GM12878 (cell line): ENCODE data around the gene TIMM22. TPM values are rescaled to one million over a fixed set of nuclear protein-coding genes. Genes with fewer than 3 reads are reported as not detected.

ENCODE experiments used
- ATAC-seq: fragments of 200-7000 bp; cut with Tn5 transposase; 3 replicates; pipeline ENCODE4 v1.9.1; 2020; ENCODE audit warnings: mild to moderate bottlenecking, moderate library complexity
- BruUV-seq: library from RNA; stranded (reverse); fragments of 400-500 nt; replicated peaks from 2 replicates; lab custom pipeline; 2021; lab: Mats Ljungman, UMichigan
- CTCF ChIA-PET: fragments of 300-600 bp; sonication (Branson Sonifier 250); formaldehyde crosslinking; extraction: SDS; loops from one replicate; lab custom pipeline; 2021; ENCODE audit warnings: inconsistent platforms; lab: Yijun Ruan, JAX
- POLR2A ChIA-PET: fragments of 350-600 bp; formaldehyde crosslinking; extraction: SDS; loops from one replicate; lab custom pipeline; 2021; ENCODE audit warnings: inconsistent platforms; lab: Charles Lee
- RAD21 ChIA-PET: fragments of 300-600 bp; sonication (Branson Sonifier 250); formaldehyde crosslinking; loops from one replicate; lab custom pipeline; 2023; ENCODE audit warnings: antibody characterized with exemption; ENCODE audit not compliant: unreplicated experiment; lab: Charles Lee
- SMC1A ChIA-PET: fragments of 300-600 bp; sonication (Branson Sonifier 250); formaldehyde crosslinking; loops from one replicate; lab custom pipeline; 2023; ENCODE audit not compliant: unreplicated experiment, uncharacterized antibody; lab: Charles Lee
- DNase-seq: peaks from one replicate; pipeline ENCODE4 v3.0.0-alpha.2; 2011; ENCODE audit warnings: low read depth, low spot score
- FAIRE-seq: peaks from 3 replicates; lab custom pipeline; 2011; peaks lifted over from hg19 to GRCh38; lab: Jason Lieb, UNC
- H2AFZ ChIP-seq: 2 replicates; pipeline ENCODE4 v1.6.0; 2011; ENCODE audit warnings: low read depth, low read length, control low read depth; ENCODE audit not compliant: control insufficient read depth
- H3K27ac ChIP-seq: 2 replicates; pipeline ENCODE4 v1.5.1; 2011; ENCODE audit warnings: control low read depth; ENCODE audit not compliant: control insufficient read depth, insufficient read depth
- H3K27me3 ChIP-seq, 2 experiments: replicated peaks in 1 of 2; 2 replicates each; pipeline versions ENCODE4 v1.6.0 to v1.6.1; 2011; ENCODE audit warnings: low read length in 1 of 2; ENCODE audit not compliant: control insufficient read depth in 2 of 2, insufficient read depth in 2 of 2
- H3K36me3 ChIP-seq, 2 experiments: 2 replicates each; pipeline ENCODE4 v1.5.1; 2011; ENCODE audit warnings: low read length in 1 of 2; ENCODE audit not compliant: control insufficient read depth in 2 of 2, insufficient read depth in 2 of 2
- H3K4me1 ChIP-seq: 2 replicates; pipeline ENCODE4 v1.6.1; 2011; ENCODE audit warnings: mild to moderate bottlenecking, low read length, moderate library complexity, mixed read lengths; ENCODE audit not compliant: control insufficient read depth, insufficient read depth
- H3K4me2 ChIP-seq: 2 replicates; pipeline ENCODE4 v1.6.0; 2011; ENCODE audit warnings: control low read depth; ENCODE audit not compliant: control insufficient read depth, insufficient read depth
- H3K4me3 ChIP-seq: fragments of 200-600 bp; sonication (generic); 2 replicates; pipeline ENCODE4 v1.5.1; 2016
- H3K79me2 ChIP-seq: 2 replicates; pipeline ENCODE4 v1.6.0; 2011; ENCODE audit warnings: low read length; ENCODE audit not compliant: control insufficient read depth, insufficient read depth
- H3K9ac ChIP-seq: 2 replicates; pipeline ENCODE4 v1.8.0; 2011; ENCODE audit warnings: low read length, control low read depth, mixed read lengths; ENCODE audit not compliant: control insufficient read depth, insufficient read depth
- H3K9me3 ChIP-seq: replicated peaks from 3 replicates; pipeline ENCODE4 v1.5.1; 2011; ENCODE audit warnings: mild to moderate bottlenecking, low read length; ENCODE audit not compliant: control insufficient read depth, insufficient read depth
- H4K20me1 ChIP-seq: 2 replicates; pipeline ENCODE4 v1.6.0; 2011; ENCODE audit not compliant: control insufficient read depth, insufficient read depth
- CBFB ChIP-seq: IDR thresholded peaks from 2 replicates; pipeline ENCODE4 v1.6.1; 2016; ENCODE audit warnings: antibody characterized with exemption, low read depth
- CREM ChIP-seq: IDR thresholded peaks from 2 replicates; pipeline ENCODE4 v1.6.1; 2014; ENCODE audit warnings: antibody characterized with exemption, low read depth
- EP300 ChIP-seq, 2 experiments: fragments of 150-350 bp in 1 of 2; IDR thresholded peaks; 2 replicates each; pipeline ENCODE4 v1.6.1; 2011 to 2012; ENCODE audit warnings: low read depth in 2 of 2, low read length in 2 of 2, borderline replicate concordance in 1 of 2, improper control_type of control experiment in 1 of 2, inconsistent platforms in 1 of 2; ENCODE audit not compliant: control insufficient read depth in 1 of 2
- KDM1A ChIP-seq: fragments of 200-600 bp; sonication (generic); IDR thresholded peaks from 2 replicates; pipeline ENCODE4 v1.6.1; 2016; ENCODE audit warnings: borderline replicate concordance
- RCOR1 ChIP-seq: conservative IDR thresholded peaks from 2 replicates; pipeline ENCODE4 v1.6.1; 2012; ENCODE audit warnings: low read depth, low read length, improper control_type of control experiment
- RUNX3 ChIP-seq: IDR thresholded peaks from 2 replicates; pipeline ENCODE4 v1.6.1; 2012; ENCODE audit warnings: low read length, inconsistent platforms
- SMC3 ChIP-seq: IDR thresholded peaks from 2 replicates; pipeline ENCODE4 v1.6.1; 2011; ENCODE audit warnings: low read length, improper control_type of control experiment, borderline replicate concordance
- SP1 ChIP-seq: IDR thresholded peaks from one replicate; pipeline ENCODE4 v1.6.1; 2011; ENCODE audit warnings: low read depth, low read length
- SPI1 ChIP-seq: IDR thresholded peaks from 2 replicates; pipeline ENCODE4 v1.6.1; 2011; ENCODE audit warnings: low read depth, mild to moderate bottlenecking, low read length, moderate library complexity, borderline replicate concordance; ENCODE audit not compliant: insufficient read depth
- SUPT20H ChIP-seq: IDR thresholded peaks from 2 replicates; pipeline ENCODE4 v1.6.1; 2011; ENCODE audit warnings: low read depth, mild to moderate bottlenecking, low read length, moderate library complexity, borderline replicate concordance; ENCODE audit not compliant: control insufficient read depth
- WGBS: methylation state at CpG from one replicate; pipeline ENCODE4 v1.1.6; 2016; ENCODE audit warnings: low lambda C conversion rate; ENCODE audit not compliant: insufficient replicate concordance, insufficient coverage; ENCODE audit errors: missing lambda C conversion rate; 5-methylcytosine and 5-hydroxymethylcytosine counted together
- in situ Hi-C: fragments of 300-500 bp; cut with MboI; formaldehyde crosslinking; loops from 9 replicates; pipeline ENCODE4 v1.14.3; 2018; ENCODE audit warnings: mixed read lengths
- intact Hi-C: fragments of 100-400 bp; cut with micrococcal nuclease; formaldehyde crosslinking; loops from one replicate; pipeline ENCODE4 v1.14.2; 2022; ENCODE audit not compliant: unreplicated experiment
- polyA plus RNA-seq, 11 experiments: library from polyadenylated mRNA; depleted of rRNA in 4 of 11; unstranded in 6 of 11; stranded (reverse) in 5 of 11; fragments of >200 nt; fragmentation: Nextera tagmentation in 4 of 11; fragmentation: Illumina TruSeq in 1 of 11; extraction: Ambion mirVana in 4 of 11; extraction: Trizol in 1 of 11; gene quantifications; 1 replicate in 1 of 11; 2 replicates in 10 of 11; pipeline versions ENCODE4 v1.2.1 to v1.2.3, GENCODE V29; 2011 to 2016; ENCODE audit warnings: inconsistent platforms in 2 of 11, missing spikeins in 2 of 11, low read depth in 1 of 11
- total RNA-seq, 4 experiments: library from RNA; depleted of rRNA in 3 of 4; stranded (reverse); fragments of >200 nt in 3 of 4; fragmentation: Illumina TruSeq in 1 of 4; extraction: Trizol in 1 of 4; gene quantifications; 2 replicates each; pipeline versions ENCODE4 v1.2.1 to v1.2.3, GENCODE V29; 2013 to 2021
- TF ChIP-seq, protein P1 (sequence below): IDR thresholded peaks from 2 replicates; pipeline ENCODE4 v1.6.1; 2012; ENCODE audit warnings: low read depth, low read length, improper control_type of control experiment
- TF ChIP-seq, protein P2 (sequence below): fragments of 150-350 bp; IDR thresholded peaks from 2 replicates; pipeline ENCODE4 v1.6.1; 2014; ENCODE audit warnings: mild to moderate bottlenecking, low read depth, low read length
- TF ChIP-seq, protein P3 (sequence below): fragments of 450-650 bp; formaldehyde crosslinking; IDR thresholded peaks from 2 replicates; pipeline ENCODE4 v1.4.0; 2020; ENCODE audit warnings: mild to moderate bottlenecking, moderate library complexity

TIMM22 gene
- total and polyA plus RNA-seq, 10 of the 15 experiments (the other 5 are each of a cell fraction or from before 2014, with no cell fraction given), result 4.4 to 25.0 (median 10.6) TPM

DNA sequence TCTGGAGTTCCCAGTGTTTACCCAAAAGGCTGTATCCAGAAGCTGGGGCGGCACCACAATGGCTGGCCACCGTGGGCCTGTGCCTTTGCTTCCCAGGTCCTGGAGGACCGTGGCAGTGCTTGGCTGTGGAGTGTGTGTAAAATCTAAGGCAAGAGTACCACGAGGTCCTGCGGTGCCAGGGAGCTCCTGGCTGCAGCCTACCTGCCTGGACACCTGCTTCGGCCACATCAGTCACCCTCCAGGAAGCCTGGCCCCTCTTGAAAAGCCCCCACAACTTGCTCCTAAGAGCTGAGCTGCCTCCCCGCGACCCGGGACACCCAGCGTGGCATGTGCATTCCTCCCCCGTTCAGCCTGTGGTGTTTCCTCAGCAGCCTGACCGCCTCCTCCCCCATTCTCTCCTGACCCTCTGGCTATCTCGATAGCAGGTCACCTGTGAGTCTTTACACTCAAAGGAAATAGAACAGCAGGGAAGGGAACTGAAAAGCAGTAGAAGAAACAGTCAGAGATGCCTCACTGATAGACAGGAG lies 7.9 kb downstream of the TIMM22 start:
- Histone ChIP-seq H2AFZ (no peak overlapping the region), H3K27me3 (no peaks in the 10 kb centered on the region), H3K9ac (no peak overlapping the region), H3K4me1 (no peaks in the 10 kb centered on the region), H3K27ac (no peak overlapping the region), H3K79me2 (no peaks in the 10 kb centered on the region), H3K4me2 (no peak overlapping the region), H3K9me3 (no peaks in the 10 kb centered on the region), H3K4me3 (no peak overlapping the region), H3K36me3 (peaks cover 22 to 41% of the 10 kb centered on the region in 2 experiments), H4K20me1 (no peaks in the 10 kb centered on the region)
- WGBS, result 96% methylated on average over 13 of the region's 13 CpGs
- in situ Hi-C loops (no loop called here), intact Hi-C loops (no loop called here)
- RAD21 ChIA-PET, result no interaction called here
- BruUV-seq, result no TSS peak
- no peak for DNase-seq
- CTCF ChIA-PET, result interaction anchor here (1.2 kb wide), 1 partner anchor 24 kb away, joined by 3 read pairs; no protein-coding TSS in a partner anchor
- SMC1A ChIA-PET, result no interaction called here
- no peak for FAIRE-seq
- ATAC-seq, result no peak
- no peak for TF ChIP-seq SPI1
- TF ChIP-seq EP300 (IDR thresholded peaks at IDR 0.05; ENCODE audit: borderline replicate concordance in 1 of 2, control insufficient read depth in 1 of 2, low read depth in 2 of 2, low read length in 2 of 2), result no peak
- no peak for TF ChIP-seq SP1
- no peak for TF ChIP-seq KDM1A
- no peak for TF ChIP-seq SMC3
- no peak for TF ChIP-seq SUPT20H
- no peak for TF ChIP-seq CREM
- TF ChIP-seq, protein P1, sequence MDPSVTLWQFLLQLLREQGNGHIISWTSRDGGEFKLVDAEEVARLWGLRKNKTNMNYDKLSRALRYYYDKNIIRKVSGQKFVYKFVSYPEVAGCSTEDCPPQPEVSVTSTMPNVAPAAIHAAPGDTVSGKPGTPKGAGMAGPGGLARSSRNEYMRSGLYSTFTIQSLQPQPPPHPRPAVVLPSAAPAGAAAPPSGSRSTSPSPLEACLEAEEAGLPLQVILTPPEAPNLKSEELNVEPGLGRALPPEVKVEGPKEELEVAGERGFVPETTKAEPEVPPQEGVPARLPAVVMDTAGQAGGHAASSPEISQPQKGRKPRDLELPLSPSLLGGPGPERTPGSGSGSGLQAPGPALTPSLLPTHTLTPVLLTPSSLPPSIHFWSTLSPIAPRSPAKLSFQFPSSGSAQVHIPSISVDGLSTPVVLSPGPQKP, result no peak
- no peak for TF ChIP-seq CBFB
- TF ChIP-seq RCOR1, result no peak
- TF ChIP-seq, protein P2, sequence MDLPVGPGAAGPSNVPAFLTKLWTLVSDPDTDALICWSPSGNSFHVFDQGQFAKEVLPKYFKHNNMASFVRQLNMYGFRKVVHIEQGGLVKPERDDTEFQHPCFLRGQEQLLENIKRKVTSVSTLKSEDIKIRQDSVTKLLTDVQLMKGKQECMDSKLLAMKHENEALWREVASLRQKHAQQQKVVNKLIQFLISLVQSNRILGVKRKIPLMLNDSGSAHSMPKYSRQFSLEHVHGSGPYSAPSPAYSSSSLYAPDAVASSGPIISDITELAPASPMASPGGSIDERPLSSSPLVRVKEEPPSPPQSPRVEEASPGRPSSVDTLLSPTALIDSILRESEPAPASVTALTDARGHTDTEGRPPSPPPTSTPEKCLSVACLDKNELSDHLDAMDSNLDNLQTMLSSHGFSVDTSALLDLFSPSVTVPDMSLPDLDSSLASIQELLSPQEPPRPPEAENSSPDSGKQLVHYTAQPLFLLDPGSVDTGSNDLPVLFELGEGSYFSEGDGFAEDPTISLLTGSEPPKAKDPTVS, result no peak
- TF ChIP-seq, protein P3, sequence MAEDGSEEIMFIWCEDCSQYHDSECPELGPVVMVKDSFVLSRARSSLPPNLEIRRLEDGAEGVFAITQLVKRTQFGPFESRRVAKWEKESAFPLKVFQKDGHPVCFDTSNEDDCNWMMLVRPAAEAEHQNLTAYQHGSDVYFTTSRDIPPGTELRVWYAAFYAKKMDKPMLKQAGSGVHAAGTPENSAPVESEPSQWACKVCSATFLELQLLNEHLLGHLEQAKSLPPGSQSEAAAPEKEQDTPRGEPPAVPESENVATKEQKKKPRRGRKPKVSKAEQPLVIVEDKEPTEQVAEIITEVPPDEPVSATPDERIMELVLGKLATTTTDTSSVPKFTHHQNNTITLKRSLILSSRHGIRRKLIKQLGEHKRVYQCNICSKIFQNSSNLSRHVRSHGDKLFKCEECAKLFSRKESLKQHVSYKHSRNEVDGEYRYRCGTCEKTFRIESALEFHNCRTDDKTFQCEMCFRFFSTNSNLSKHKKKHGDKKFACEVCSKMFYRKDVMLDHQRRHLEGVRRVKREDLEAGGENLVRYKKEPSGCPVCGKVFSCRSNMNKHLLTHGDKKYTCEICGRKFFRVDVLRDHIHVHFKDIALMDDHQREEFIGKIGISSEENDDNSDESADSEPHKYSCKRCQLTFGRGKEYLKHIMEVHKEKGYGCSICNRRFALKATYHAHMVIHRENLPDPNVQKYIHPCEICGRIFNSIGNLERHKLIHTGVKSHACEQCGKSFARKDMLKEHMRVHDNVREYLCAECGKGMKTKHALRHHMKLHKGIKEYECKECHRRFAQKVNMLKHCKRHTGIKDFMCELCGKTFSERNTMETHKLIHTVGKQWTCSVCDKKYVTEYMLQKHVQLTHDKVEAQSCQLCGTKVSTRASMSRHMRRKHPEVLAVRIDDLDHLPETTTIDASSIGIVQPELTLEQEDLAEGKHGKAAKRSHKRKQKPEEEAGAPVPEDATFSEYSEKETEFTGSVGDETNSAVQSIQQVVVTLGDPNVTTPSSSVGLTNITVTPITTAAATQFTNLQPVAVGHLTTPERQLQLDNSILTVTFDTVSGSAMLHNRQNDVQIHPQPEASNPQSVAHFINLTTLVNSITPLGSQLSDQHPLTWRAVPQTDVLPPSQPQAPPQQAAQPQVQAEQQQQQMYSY (CRISPR knock-in tag), result no peak
- TF ChIP-seq RUNX3, result no peak
- POLR2A ChIA-PET, result no interaction called here
